ENCODE measurements around the gene CDA. TPM values are rescaled to one million over a fixed set of nuclear protein-coding genes. Genes with fewer than 3 reads are reported as not detected.

CDA gene
- total and polyA plus RNA-seq, 2 of the 8 experiments (the other 6 are each of a cell fraction or from before 2014, with no cell fraction given) = 4.4 to 11.3 TPM

DNA sequence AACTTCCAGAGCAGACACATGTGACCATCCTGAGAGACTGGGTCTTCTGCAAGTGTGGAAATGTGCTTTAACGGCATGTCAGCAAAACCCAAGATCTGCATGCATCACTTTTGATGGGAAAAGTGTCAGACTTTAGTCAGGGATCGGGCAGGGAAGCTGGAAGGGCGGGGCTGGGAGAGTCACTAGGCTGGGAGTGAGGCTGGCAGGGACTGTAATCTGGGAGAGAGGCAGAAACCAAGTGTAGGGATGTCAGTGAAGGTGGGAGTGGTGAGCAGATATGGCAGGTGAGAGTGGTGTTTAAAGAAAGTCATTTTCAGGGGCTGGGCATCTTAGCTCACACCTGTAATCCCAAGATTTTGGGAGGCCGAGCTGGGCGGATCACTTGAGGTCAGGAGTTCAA, 11.3 kb downstream of the CDA start (continued):
- TF ChIP-seq TAF7 (optimal IDR thresholded peaks at IDR 0.05; ENCODE audit: borderline replicate concordance, low read depth, low read length) (no peak), JUN (IDR thresholded peaks at IDR 0.05; ENCODE audit: low read depth, low read length) (no peak)
- TF ChIP-seq, protein P1, sequence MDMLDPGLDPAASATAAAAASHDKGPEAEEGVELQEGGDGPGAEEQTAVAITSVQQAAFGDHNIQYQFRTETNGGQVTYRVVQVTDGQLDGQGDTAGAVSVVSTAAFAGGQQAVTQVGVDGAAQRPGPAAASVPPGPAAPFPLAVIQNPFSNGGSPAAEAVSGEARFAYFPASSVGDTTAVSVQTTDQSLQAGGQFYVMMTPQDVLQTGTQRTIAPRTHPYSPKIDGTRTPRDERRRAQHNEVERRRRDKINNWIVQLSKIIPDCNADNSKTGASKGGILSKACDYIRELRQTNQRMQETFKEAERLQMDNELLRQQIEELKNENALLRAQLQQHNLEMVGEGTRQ (IDR thresholded peaks at IDR 0.05; ENCODE audit: low read length) = no peak

All from H1 (cell line).